Gastroesophageal sphincter (tissue), 3 donors: Measurements from ENCODE around the gene CCDC57.

Source experiments
- CTCF ChIP-seq, 4 experiments: fragments of 200-600 bp in 2 of 4; fragments of 450-650 bp in 2 of 4; sonication (generic) in 1 of 4; IDR thresholded peaks; one replicate each; pipeline ENCODE4 v1.5.1; 2017 to 2019; ENCODE audit warnings: antibody characterized with exemption in 4 of 4, mild to moderate bottlenecking in 2 of 4, moderate library complexity in 2 of 4
- EP300 ChIP-seq: sonication (generic); formaldehyde crosslinking; IDR thresholded peaks from one replicate; pipeline ENCODE4 v1.6.1; 2017; ENCODE audit warnings: antibody characterized with exemption, mild to moderate bottlenecking
- POLR2A ChIP-seq, 2 donors: fragments of 450-650 bp; IDR thresholded peaks; one replicate each; pipeline ENCODE4 v1.6.1; 2017; ENCODE audit warnings: antibody characterized with exemption in 2 of 2, mild to moderate bottlenecking in 2 of 2, moderate library complexity in 1 of 2
- POLR2AphosphoS5 ChIP-seq: sonication (generic); formaldehyde crosslinking; IDR thresholded peaks from one replicate; pipeline ENCODE4 v1.6.1; 2017; ENCODE audit warnings: antibody characterized with exemption

GRCh38 chr17:82222816-82223215, 10.2 kb upstream of the CCDC57 start:
- TF ChIP-seq CTCF (IDR thresholded peaks at IDR 0.05) (no peak), EP300 (no peak), POLR2A (IDR thresholded peaks at IDR 0.05) (no peak), POLR2AphosphoS5 (no peak)
